T-cell (primary cell): Measurements from ENCODE around the gene BCL2. TPM values are rescaled to one million over a fixed set of nuclear protein-coding genes. Genes with fewer than 3 reads are reported as not detected.
A peak's percentile ranks its signal among the peaks of the same experiment; 100 is the strongest.

ENCODE experiments used
- ATAC-seq, 4 experiments: fragments of 200-7000 bp in 3 of 4; fragments of 150-1000 bp in 1 of 4; cut with Tn5 transposase; replicated peaks in 1 of 4; 1 replicate in 3 of 4; 2 replicates in 1 of 4; pipeline ENCODE4 v1.10.0; 2021; ENCODE audit warnings: moderate library complexity in 3 of 4, mild to moderate bottlenecking in 2 of 4, moderate number of reproducible peaks in 1 of 4
- CTCF ChIA-PET, 2 donors: fragments of 300-600 bp; sonication (Branson Sonifier 250); formaldehyde crosslinking; loops; one replicate each; lab custom pipeline; 2022; ENCODE audit warnings: antibody characterized with exemption in 2 of 2; lab: Charles Lee
- POLR2A ChIA-PET, 2 donors: fragments of 300-600 bp; sonication (Branson Sonifier 250); formaldehyde crosslinking; loops; one replicate each; lab custom pipeline; 2022; ENCODE audit warnings: antibody characterized with exemption in 2 of 2; lab: Charles Lee
- DNase-seq, 35 experiments: peaks; one replicate each; pipeline versions ENCODE4 v3.0.0 to v3.0.0-alpha.2; 2013 to 2023
- H3K27ac ChIP-seq: one replicate; pipeline ENCODE4 v1.5.1; 2013; ENCODE audit warnings: low read length
- H3K27me3 ChIP-seq, 2 experiments: replicated peaks in 1 of 2; 1 replicate in 1 of 2; 2 replicates in 1 of 2; pipeline versions ENCODE4 v1.6.1 to v1.7.0; 2013; ENCODE audit warnings: low read length in 1 of 2, mixed read lengths in 1 of 2; ENCODE audit not compliant: control insufficient read depth in 2 of 2, insufficient read depth in 2 of 2; ENCODE audit errors: extremely low read depth in 1 of 2
- H3K36me3 ChIP-seq, 2 donors: 1 replicate in 1 of 2; 2 replicates in 1 of 2; pipeline versions ENCODE4 v1.6.1 to v1.7.0; 2013; ENCODE audit warnings: low read length in 1 of 2; ENCODE audit not compliant: control insufficient read depth in 2 of 2, insufficient read depth in 1 of 2; ENCODE audit errors: extremely low read depth in 1 of 2
- H3K4me1 ChIP-seq, 2 experiments: 1 replicate in 1 of 2; 2 replicates in 1 of 2; pipeline versions ENCODE4 v1.6.1 to v1.7.0; 2013; ENCODE audit warnings: low read length in 2 of 2, mixed read lengths in 1 of 2; ENCODE audit not compliant: insufficient read depth in 2 of 2, control insufficient read depth in 1 of 2; ENCODE audit errors: extremely low read depth in 1 of 2
- H3K4me3 ChIP-seq, 2 donors: 1 replicate in 1 of 2; 2 replicates in 1 of 2; pipeline versions ENCODE4 v1.5.1 to v1.7.0; 2013; ENCODE audit warnings: mild to moderate bottlenecking in 2 of 2, low read length in 1 of 2, moderate library complexity in 1 of 2; ENCODE audit not compliant: control insufficient read depth in 1 of 2; ENCODE audit errors: extremely low read depth in 1 of 2
- H3K9me3 ChIP-seq: 2 replicates; pipeline ENCODE4 v1.7.0; 2013
- H3K27ac Mint-ChIP-seq, 2 donors: one replicate each; pipeline ENCODE4 v1.8.0; 2020 to 2021; ENCODE audit warnings: mild to moderate bottlenecking in 2 of 2, mixed read lengths in 2 of 2
- H3K27me3 Mint-ChIP-seq, 2 donors: one replicate each; pipeline ENCODE4 v1.8.0; 2021 to 2022; ENCODE audit warnings: mixed read lengths in 2 of 2
- H3K36me3 Mint-ChIP-seq: one replicate; pipeline ENCODE4 v1.8.0; 2021; ENCODE audit warnings: mixed read lengths
- H3K4me1 Mint-ChIP-seq, 3 donors: one replicate each; pipeline ENCODE4 v1.8.0; 2020 to 2022; ENCODE audit warnings: mixed read lengths in 3 of 3, mild to moderate bottlenecking in 1 of 3
- H3K4me3 Mint-ChIP-seq, 3 donors: one replicate each; pipeline ENCODE4 v1.8.0; 2020 to 2022; ENCODE audit warnings: mild to moderate bottlenecking in 3 of 3, mixed read lengths in 3 of 3, moderate library complexity in 3 of 3
- H3K9me3 Mint-ChIP-seq, 3 donors: one replicate each; pipeline ENCODE4 v1.8.0; 2020 to 2022; ENCODE audit warnings: mixed read lengths in 3 of 3
- WGBS: methylation state at CpG from one replicate; pipeline ENCODE4 v1.1.5; 2013; ENCODE audit warnings: missing lambda C conversion rate; ENCODE audit not compliant: insufficient coverage; 5-methylcytosine and 5-hydroxymethylcytosine counted together
- total RNA-seq, 35 experiments: library from RNA in 6 of 35; stranded (reverse) in 6 of 35; fragments of 120-200 nt in 1 of 35; gene quantifications; one replicate each; pipeline versions ENCODE4 v1.2.1 to v1.2.4 and lab custom pipeline; 2013 to 2026

The BCL2 gene
- total RNA-seq, 5 donors from 2014 or later (not counting 1 experiment from before 2014, with no cell fraction given) = 113 to 201 (median 123) TPM

DNA sequence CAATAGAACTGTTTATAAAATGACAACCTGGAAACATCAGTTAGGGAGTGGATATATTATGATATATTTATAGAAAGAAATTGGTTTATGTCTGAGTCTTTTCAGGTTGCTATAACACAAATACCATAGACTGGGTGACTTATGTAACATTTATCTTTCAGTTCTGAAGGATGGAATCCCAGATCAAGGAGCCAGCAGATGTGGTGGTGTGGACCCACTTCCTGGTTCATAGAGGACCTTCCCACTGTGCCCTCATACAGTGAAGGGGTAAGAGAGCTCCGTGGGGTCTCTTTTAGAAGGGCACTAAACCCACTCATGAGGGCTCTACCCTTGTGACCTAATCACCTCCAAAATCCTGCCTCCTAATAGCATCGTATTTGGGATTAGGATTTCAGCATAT is 86.7 kb downstream of the BCL2 start:
- CTCF ChIA-PET = interaction anchor here in 1 of 2 donors (1.2 kb wide), 1 partner anchor 63 kb away, joined by 3 read pairs; no protein-coding TSS in a partner anchor
- H3K36me3 ChIP-seq = no peaks in the 10 kb centered on the region
- no peaks in the 10 kb centered on the region for H3K9me3 ChIP-seq
- Mint-ChIP-seq H3K27ac (peak overlapping the region; percentile 89 to 94), H3K4me1 (peaks cover 78 to 88% (median 81%) of the 10 kb centered on the region in 3 donors), H3K4me3 (peak overlapping the region; percentile 45 to 68 (median 66)), H3K27me3 (no peaks in the 10 kb centered on the region), H3K9me3 (no peaks in the 10 kb centered on the region), H3K36me3 (peaks cover 38% of the 10 kb centered on the region)
- H3K27me3 ChIP-seq = no peaks in the 10 kb centered on the region
- POLR2A ChIA-PET = no interaction called here
- peak overlapping the region; percentile 38 for H3K27ac ChIP-seq
- no peak overlapping the region for H3K4me3 ChIP-seq
- DNase-seq (no peak), ATAC-seq (peak in 3 of 4 experiments; percentile 25 to 56 (median 36))
- WGBS = no CpG with 5 or more reads among the region's 2 CpGs
- H3K4me1 ChIP-seq = peaks cover 15 to 24% of the 10 kb centered on the region in 2 experiments

GRCh38 chr18:63229971-63230370 is 89.6 kb downstream of the BCL2 start:
- DNase-seq = no peak
- ChIA-PET POLR2A (interaction anchor here in 1 of 2 donors (0.6 kb wide), 1 partner anchor 41 kb away, joined by 3 read pairs; no protein-coding TSS in a partner anchor), CTCF (interaction anchor here in 1 of 2 donors (0.6 kb wide), 1 partner anchor 75 kb away, joined by 3 read pairs; no protein-coding TSS in a partner anchor)
- Mint-ChIP-seq H3K4me3 (peak overlapping the region; percentile 61 to 79 (median 71)), H3K9me3 (no peaks in the 10 kb centered on the region), H3K36me3 (peaks cover 39% of the 10 kb centered on the region), H3K27me3 (no peaks in the 10 kb centered on the region), H3K4me1 (peaks cover 79 to 90% (median 82%) of the 10 kb centered on the region in 3 donors), H3K27ac (peak overlapping the region; percentile 95 to 97)
- Histone ChIP-seq H3K4me3 (no peak overlapping the region), H3K36me3 (peaks cover 0 to 6% of the 10 kb centered on the region in 2 donors), H3K27me3 (no peaks in the 10 kb centered on the region), H3K4me1 (peaks cover 13 to 27% of the 10 kb centered on the region in 2 experiments), H3K9me3 (no peaks in the 10 kb centered on the region), H3K27ac (peak overlapping the region; percentile 70)
- ATAC-seq = no peak

- peak overlapping the region; percentile 35 to 87 for H3K27ac Mint-ChIP-seq
- peaks cover 20 to 33% of the 10 kb centered on the region in 2 experiments for H3K4me1 ChIP-seq
- H3K27ac ChIP-seq = no peak overlapping the region
- ATAC-seq (no peak), DNase-seq (no peak)
- H3K27me3 Mint-ChIP-seq = no peaks in the 10 kb centered on the region
- H3K36me3 Mint-ChIP-seq = peaks cover 44% of the 10 kb centered on the region
- H3K9me3 Mint-ChIP-seq = no peaks in the 10 kb centered on the region
- no peaks in the 10 kb centered on the region for H3K27me3 ChIP-seq
- CTCF ChIA-PET = interaction anchor here in 1 of 2 donors (1.4 kb wide), 1 partner anchor 22 kb away, joined by 5 read pairs; no protein-coding TSS in a partner anchor
- POLR2A ChIA-PET = interaction anchor here (0.6 to 1.2 kb wide), 2 partner anchors 66 to 97 kb away, joined by 3 read pairs; no protein-coding TSS in a partner anchor
- peaks cover 81 to 90% (median 81%) of the 10 kb centered on the region in 3 donors for H3K4me1 Mint-ChIP-seq
- no peak overlapping the region for H3K4me3 ChIP-seq
- no peaks in the 10 kb centered on the region for H3K9me3 ChIP-seq
- H3K36me3 ChIP-seq = peaks cover 0 to 6% of the 10 kb centered on the region in 2 donors
- WGBS = 100% methylated on average over 1 of the region's 6 CpGs
- peak overlapping the region in 1 of 3 donors; percentile 8 for H3K4me3 Mint-ChIP-seq
Observed at GRCh38 chr18:63225434-63225833, 94.1 kb downstream of the BCL2 start.

- peak overlapping the region; percentile 81 to 87 for H3K27ac Mint-ChIP-seq
- ChIA-PET POLR2A (interaction anchor here (0.7 to 1.2 kb wide), 3 partner anchors 67 to 73 kb away, joined by 3 read pairs; no protein-coding TSS in a partner anchor), CTCF (interaction anchor here in 1 of 2 donors (0.5 to 1.4 kb wide), 3 partner anchors 21 to 215 kb away, joined by 3 to 7 read pairs (median 5); no protein-coding TSS in a partner anchor)
- ATAC-seq = peak; percentile 72 to 82 (median 75)
- WGBS = 43% methylated on average over 1 of the region's 2 CpGs
- H3K9me3 Mint-ChIP-seq = no peaks in the 10 kb centered on the region
- H3K4me3 Mint-ChIP-seq = peak overlapping the region in 2 of 3 donors; percentile 2 to 43
- peak in 1 of 35 experiments; percentile 37 for DNase-seq
- Histone ChIP-seq H3K9me3 (no peaks in the 10 kb centered on the region), H3K36me3 (peaks cover 0 to 6% of the 10 kb centered on the region in 2 donors), H3K27ac (peak overlapping the region; percentile 48), H3K4me3 (no peak overlapping the region), H3K4me1 (peaks cover 18 to 32% of the 10 kb centered on the region in 2 experiments), H3K27me3 (no peaks in the 10 kb centered on the region)
- H3K36me3 Mint-ChIP-seq = peaks cover 48% of the 10 kb centered on the region
- no peaks in the 10 kb centered on the region for H3K27me3 Mint-ChIP-seq
- H3K4me1 Mint-ChIP-seq = peaks cover 78 to 90% (median 82%) of the 10 kb centered on the region in 3 donors
Observed at GRCh38 chr18:63224630-63225029, 94.9 kb downstream of the BCL2 start.

DNA sequence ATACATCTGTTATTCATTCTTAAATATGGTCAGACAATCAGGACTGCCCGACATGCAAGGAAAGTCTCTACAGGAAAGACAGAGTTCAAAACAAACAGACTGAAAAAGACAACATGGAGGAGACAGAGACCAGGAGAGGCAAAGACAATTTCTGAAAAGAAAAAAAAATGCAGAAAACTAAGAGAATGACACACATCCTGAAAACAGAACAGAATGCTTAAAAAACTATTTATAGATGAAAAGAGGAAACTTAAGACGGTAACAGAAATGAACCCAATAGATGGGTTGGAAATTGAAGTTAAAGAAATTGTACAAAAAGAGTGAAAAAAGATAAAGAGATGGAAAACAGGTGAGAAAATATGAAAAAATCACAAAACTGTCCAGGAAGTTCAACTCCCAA is 95.7 kb downstream of the BCL2 start:
- Histone ChIP-seq H3K27me3 (no peaks in the 10 kb centered on the region), H3K4me3 (no peak overlapping the region), H3K9me3 (no peaks in the 10 kb centered on the region), H3K4me1 (peaks cover 17 to 32% of the 10 kb centered on the region in 2 experiments), H3K27ac (peak overlapping the region; percentile 48), H3K36me3 (peaks cover 0 to 6% of the 10 kb centered on the region in 2 donors)
- Mint-ChIP-seq H3K9me3 (peaks cover 0 to 2% (median 1%) of the 10 kb centered on the region in 3 donors), H3K4me1 (peaks cover 80 to 92% (median 81%) of the 10 kb centered on the region in 3 donors), H3K27ac (peak overlapping the region; percentile 81 to 87), H3K27me3 (no peaks in the 10 kb centered on the region), H3K36me3 (peaks cover 50% of the 10 kb centered on the region), H3K4me3 (peak overlapping the region; percentile 0 to 43 (median 1))
- WGBS = no CpG with 5 or more reads among the region's 2 CpGs
- POLR2A ChIA-PET = interaction anchor here in 1 of 2 donors (1.0 kb wide), 1 partner anchor 72 kb away, joined by 3 read pairs; no protein-coding TSS in a partner anchor
- DNase-seq (no peak), ATAC-seq (peak in 2 of 4 experiments; percentile 17 to 52)
- CTCF ChIA-PET = interaction anchor here in 1 of 2 donors (1.4 kb wide), 1 partner anchor 94 kb away, joined by 3 read pairs; no protein-coding TSS in a partner anchor

DNA sequence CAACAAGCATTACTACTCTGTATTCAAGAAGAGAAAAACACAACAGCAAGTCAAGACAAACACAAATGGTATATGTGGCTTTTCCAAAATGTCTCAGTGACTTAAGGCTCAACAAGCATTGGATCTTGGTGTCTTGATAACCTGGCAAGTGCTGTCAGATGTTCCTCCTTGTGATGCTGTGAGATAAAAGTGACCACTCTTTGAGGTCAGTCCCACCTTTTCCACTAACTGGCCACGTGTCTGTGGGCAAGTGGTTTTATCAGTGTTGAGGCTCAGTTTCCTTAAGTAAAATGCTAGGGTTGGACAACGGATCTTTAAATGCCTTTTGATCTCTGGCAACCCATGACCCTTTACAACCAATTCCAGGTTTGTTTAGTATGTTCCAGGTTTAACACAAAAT is 98.7 kb downstream of the BCL2 start:
- POLR2A ChIA-PET = no interaction called here
- ATAC-seq (no peak), DNase-seq (no peak)
- H3K4me1 ChIP-seq = peaks cover 35 to 38% of the 10 kb centered on the region in 2 experiments
- no CpG with 5 or more reads among the region's 2 CpGs for WGBS
- peaks cover 0 to 9% (median 4%) of the 10 kb centered on the region in 3 donors for H3K9me3 Mint-ChIP-seq
- peaks cover 85 to 97% (median 95%) of the 10 kb centered on the region in 3 donors for H3K4me1 Mint-ChIP-seq
- H3K4me3 ChIP-seq = no peak overlapping the region
- no peaks in the 10 kb centered on the region for H3K27me3 Mint-ChIP-seq
- peaks cover 0 to 3% of the 10 kb centered on the region in 2 donors for H3K36me3 ChIP-seq
- no peaks in the 10 kb centered on the region for H3K27me3 ChIP-seq
- H3K9me3 ChIP-seq = no peaks in the 10 kb centered on the region
- no peak overlapping the region for H3K4me3 Mint-ChIP-seq
- peak overlapping the region; percentile 15 for H3K27ac ChIP-seq
- peak overlapping the region; percentile 57 to 77 for H3K27ac Mint-ChIP-seq
- CTCF ChIA-PET = interaction anchor here in 1 of 2 donors (0.7 kb wide), 1 partner anchor 103 kb away, joined by 5 read pairs; no protein-coding TSS in a partner anchor
- H3K36me3 Mint-ChIP-seq = peaks cover 42% of the 10 kb centered on the region
